Measurements from ENCODE around the gene PEDS1.

PEDS1 gene

DNA sequence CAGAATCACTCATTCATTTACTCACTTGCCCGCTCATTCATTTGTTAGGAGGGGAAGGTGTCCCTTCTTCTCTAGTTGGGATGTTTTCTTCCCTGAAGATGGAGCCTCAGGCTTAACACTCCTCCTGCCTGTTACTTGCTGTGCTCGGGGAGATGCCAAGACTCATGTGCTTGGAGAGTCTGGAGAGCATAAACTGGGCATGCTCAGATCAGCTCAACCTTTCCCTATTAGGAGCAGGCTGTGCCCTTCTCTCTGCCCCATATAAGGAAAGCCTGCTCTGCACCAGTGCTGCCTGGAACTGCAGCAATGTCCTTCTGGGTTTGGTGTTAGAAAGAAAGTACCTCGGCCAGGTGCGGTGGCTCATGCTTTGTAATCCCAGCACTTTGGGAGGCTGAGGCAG is 22.5 kb downstream of the PEDS1 start:
- no peak for DNase-seq (ENCODE audit: low read depth)
- no peak overlapping the region for H3K4me3 ChIP-seq (replicated peaks; ENCODE audit: low read depth, low read length)
- TF ChIP-seq, protein P1, sequence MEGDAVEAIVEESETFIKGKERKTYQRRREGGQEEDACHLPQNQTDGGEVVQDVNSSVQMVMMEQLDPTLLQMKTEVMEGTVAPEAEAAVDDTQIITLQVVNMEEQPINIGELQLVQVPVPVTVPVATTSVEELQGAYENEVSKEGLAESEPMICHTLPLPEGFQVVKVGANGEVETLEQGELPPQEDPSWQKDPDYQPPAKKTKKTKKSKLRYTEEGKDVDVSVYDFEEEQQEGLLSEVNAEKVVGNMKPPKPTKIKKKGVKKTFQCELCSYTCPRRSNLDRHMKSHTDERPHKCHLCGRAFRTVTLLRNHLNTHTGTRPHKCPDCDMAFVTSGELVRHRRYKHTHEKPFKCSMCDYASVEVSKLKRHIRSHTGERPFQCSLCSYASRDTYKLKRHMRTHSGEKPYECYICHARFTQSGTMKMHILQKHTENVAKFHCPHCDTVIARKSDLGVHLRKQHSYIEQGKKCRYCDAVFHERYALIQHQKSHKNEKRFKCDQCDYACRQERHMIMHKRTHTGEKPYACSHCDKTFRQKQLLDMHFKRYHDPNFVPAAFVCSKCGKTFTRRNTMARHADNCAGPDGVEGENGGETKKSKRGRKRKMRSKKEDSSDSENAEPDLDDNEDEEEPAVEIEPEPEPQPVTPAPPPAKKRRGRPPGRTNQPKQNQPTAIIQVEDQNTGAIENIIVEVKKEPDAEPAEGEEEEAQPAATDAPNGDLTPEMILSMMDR (IDR thresholded peaks at IDR 0.05; ENCODE audit: low read length, missing control alignments) = no peak

DNA sequence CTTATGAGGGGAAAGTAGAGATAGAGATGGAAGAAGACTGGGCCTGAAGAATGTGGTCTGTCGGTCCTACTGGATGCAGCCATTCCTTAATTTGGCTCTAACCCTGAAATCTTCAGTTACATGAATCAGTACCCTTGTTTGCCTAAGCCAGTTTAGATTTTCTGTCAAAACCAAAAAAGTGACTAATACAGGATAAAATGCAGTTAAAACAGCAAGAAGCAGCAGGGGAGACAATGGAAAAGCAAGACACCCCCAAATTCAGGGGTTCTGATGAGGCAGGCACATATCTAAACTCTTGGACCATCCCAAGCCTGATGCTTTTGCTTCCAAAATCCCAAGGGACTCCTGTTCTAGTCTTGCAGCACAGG is 23.2 kb downstream of the PEDS1 start:
- TF ChIP-seq, protein P1 (IDR thresholded peaks at IDR 0.05; ENCODE audit: low read length, missing control alignments) = no peak
- no peak overlapping the region for H3K4me3 ChIP-seq (replicated peaks; ENCODE audit: low read depth, low read length)
- DNase-seq (ENCODE audit: low read depth) = no peak

DNA sequence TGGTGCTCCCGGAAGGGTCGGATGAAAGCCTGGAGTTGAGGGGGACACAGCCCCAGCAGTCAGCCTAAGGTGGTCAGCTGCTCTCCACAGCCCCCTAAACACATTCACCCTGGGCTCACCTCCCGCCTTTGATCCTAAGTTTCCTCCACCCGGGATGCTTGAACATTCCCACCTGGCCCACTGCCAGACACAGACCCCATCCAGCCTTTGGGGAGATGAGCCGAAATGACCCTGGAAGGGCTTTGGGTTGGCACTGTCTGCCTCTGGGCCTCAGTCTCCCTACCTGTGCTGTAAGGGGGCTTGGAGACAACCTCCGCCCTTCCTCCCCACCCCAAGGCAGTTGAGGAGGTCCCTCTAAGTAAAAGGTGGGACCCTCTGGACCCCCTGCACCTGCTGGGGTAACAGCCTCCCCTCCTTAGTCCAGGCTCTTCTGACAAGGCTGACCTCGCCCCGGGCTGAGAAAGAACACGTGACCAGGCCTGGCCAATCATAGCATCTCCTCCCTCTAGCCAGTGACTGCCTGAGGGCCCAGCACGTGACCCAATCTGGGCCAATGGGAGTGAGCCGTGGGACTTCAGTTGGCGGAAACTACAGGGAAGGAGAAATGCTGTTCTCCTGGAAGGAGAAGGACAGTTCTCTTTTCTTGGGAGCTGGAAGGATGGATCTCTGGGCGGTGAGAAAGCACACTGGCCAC is 23.7 kb downstream of the PEDS1 start:
- DNase-seq (ENCODE audit: low read depth) = no peak
- H3K4me3 ChIP-seq (replicated peaks; ENCODE audit: low read depth, low read length) = no peak overlapping the region
- TF ChIP-seq, protein P1 (IDR thresholded peaks at IDR 0.05; ENCODE audit: low read length, missing control alignments) = no peak

DNA sequence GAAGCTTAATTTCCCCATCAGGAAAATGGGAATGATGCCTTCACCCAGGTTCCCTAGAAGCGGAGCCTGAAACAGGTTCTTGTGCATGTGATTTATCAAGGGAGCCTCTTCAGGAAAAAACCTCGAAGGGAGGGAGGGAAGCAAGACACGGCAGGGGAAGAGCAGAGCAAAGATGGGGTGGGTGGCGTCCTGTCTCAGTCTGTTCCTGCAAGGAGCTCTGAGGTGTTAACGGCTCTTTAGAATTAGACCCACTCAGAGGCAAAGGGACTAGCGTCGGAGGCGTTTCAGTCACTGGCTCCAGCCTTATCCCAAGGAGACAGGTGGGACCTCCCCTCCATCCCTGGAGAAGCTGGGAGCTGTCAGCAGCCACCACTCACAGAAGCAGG is 25.0 kb downstream of the PEDS1 start:
- TF ChIP-seq, protein P1 (IDR thresholded peaks at IDR 0.05; ENCODE audit: low read length, missing control alignments) = no peak
- DNase-seq (ENCODE audit: low read depth) = no peak
- no peak overlapping the region for H3K4me3 ChIP-seq (replicated peaks; ENCODE audit: low read depth, low read length)

DNA sequence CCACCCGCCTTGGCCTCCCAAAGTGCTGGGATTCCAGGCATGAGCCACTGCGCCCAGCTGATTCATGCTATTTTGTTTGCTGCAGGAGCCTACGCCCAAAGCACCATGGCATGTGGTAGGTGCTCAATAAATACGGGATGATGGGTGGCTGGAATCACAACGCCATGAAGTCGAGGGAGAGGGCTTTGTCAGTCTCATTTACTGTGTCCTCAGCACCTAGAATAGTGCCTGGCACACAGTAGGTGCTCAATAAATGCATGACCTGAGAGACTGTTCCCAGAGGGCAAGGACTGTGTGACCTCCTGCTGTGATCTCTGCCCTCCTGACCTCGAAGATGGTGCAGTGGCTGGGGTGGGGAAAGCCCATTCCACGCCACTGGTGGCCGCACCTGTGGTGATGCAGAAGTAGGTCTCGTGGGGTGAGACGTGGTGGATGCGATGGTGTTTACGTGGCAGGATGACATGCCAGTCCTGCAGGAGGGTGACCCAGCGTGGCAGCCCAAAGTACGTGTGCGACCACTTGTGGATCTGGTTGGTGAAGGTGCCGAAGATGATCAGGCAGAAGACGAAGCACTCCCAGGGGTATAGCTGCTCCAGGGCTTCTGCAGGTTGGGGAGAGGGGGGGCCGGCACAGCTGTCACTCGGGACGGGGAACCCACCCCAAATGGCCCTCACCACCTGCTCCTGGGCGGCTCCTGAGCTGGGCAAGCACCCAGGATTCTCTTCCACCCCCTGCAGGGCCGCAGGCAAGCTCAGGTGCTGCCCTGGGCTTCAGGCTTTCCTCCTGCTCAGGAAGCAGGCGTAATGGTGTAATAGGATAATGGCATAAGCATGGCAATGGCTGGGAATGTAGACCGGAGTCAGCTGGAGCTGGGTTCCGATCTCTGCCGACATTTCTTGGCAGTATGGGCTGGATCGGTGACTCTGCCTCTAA is 25.7 kb downstream of the PEDS1 start:
- DNase-seq (ENCODE audit: low read depth) = no peak
- TF ChIP-seq, protein P1 (IDR thresholded peaks at IDR 0.05; ENCODE audit: low read length, missing control alignments) = no peak
- H3K4me3 ChIP-seq (replicated peaks; ENCODE audit: low read depth, low read length) = no peak overlapping the region

DNA sequence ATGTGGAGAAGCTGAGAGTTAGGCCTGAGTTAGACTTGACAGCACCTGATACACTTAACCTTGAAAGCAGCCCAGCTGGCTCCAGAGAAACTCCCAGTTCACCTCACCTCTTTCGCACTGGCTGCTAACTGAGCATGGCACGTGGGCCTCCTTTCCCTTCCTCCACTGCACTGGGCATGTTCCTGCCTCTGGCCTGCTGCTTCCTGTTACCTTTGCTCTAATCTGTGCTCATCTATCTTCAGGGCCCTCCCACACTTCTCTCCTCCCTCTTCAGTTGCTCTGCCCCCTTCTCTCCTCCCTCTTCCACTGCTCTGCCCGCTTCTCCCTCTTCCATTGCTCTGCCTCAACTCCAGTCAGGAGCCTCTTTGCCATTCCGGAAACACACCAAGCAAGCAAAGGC is 26.9 kb downstream of the PEDS1 start:
- DNase-seq (ENCODE audit: low read depth) = no peak
- H3K4me3 ChIP-seq (replicated peaks; ENCODE audit: low read depth, low read length) = no peak overlapping the region
- TF ChIP-seq, protein P1 (IDR thresholded peaks at IDR 0.05; ENCODE audit: low read length, missing control alignments) = no peak
